ENCODE measurements around the gene DNAL4. TPM values are rescaled to one million over a fixed set of nuclear protein-coding genes. Genes with fewer than 3 reads are reported as not detected.
A peak's percentile ranks its signal among the peaks of the same experiment; 100 is the strongest.

DNAL4 gene
- total and polyA plus RNA-seq, 2 experiments from 2014 or later: 39.7 to 42.3 TPM

- H3K27me3 ChIP-seq: no peaks in the 10 kb centered on the region
- H3K4me3 ChIP-seq: no peak overlapping the region
- H3K4me1 ChIP-seq (ENCODE audit: low read depth): no peaks in the 10 kb centered on the region
- TF ChIP-seq CTCF (IDR thresholded peaks at IDR 0.05; ENCODE audit: low read depth, low read length): no peak
- no peak for DNase-seq (ENCODE audit: low read depth in 1 of 2, low spot score in 1 of 2)
- no peaks in the 10 kb centered on the region for H3K36me3 ChIP-seq
- no peaks in the 10 kb centered on the region for H3K9me3 ChIP-seq (ENCODE audit: low read depth)
- H3K27ac ChIP-seq: no peak overlapping the region
Observed at GRCh38 chr22:38772623-38772873, 21.4 kb downstream of the DNAL4 start.

- Histone ChIP-seq H3K27ac (no peak overlapping the region), H3K4me1 (ENCODE audit: low read depth) (no peaks in the 10 kb centered on the region), H3K27me3 (no peaks in the 10 kb centered on the region), H3K36me3 (no peaks in the 10 kb centered on the region), H3K4me3 (no peak overlapping the region), H3K9me3 (ENCODE audit: low read depth) (no peaks in the 10 kb centered on the region)
- no peak for TF ChIP-seq CTCF (IDR thresholded peaks at IDR 0.05; ENCODE audit: low read depth, low read length)
- no peak for DNase-seq (ENCODE audit: low read depth in 1 of 2, low spot score in 1 of 2)
Observed at GRCh38 chr22:38770257-38770949, 23.5 kb downstream of the DNAL4 start.

- no peak for DNase-seq (ENCODE audit: low read depth in 1 of 2, low spot score in 1 of 2)
- no peak overlapping the region for H3K4me3 ChIP-seq
- H3K27me3 ChIP-seq: no peaks in the 10 kb centered on the region
- H3K27ac ChIP-seq: no peak overlapping the region
- H3K36me3 ChIP-seq: no peaks in the 10 kb centered on the region
- TF ChIP-seq CTCF (IDR thresholded peaks at IDR 0.05; ENCODE audit: low read depth, low read length): no peak
- H3K4me1 ChIP-seq (ENCODE audit: low read depth): no peaks in the 10 kb centered on the region
- H3K9me3 ChIP-seq (ENCODE audit: low read depth): no peaks in the 10 kb centered on the region
Observed at GRCh38 chr22:38768036-38768435, 25.9 kb downstream of the DNAL4 start.

- Histone ChIP-seq H3K4me3 (no peak overlapping the region), H3K36me3 (no peaks in the 10 kb centered on the region), H3K27ac (no peak overlapping the region), H3K4me1 (ENCODE audit: low read depth) (no peaks in the 10 kb centered on the region), H3K27me3 (no peaks in the 10 kb centered on the region), H3K9me3 (ENCODE audit: low read depth) (no peaks in the 10 kb centered on the region)
- no peak for TF ChIP-seq CTCF (IDR thresholded peaks at IDR 0.05; ENCODE audit: low read depth, low read length)
- DNase-seq (ENCODE audit: low read depth in 1 of 2, low spot score in 1 of 2): no peak
Observed at GRCh38 chr22:38767313-38767712, 26.6 kb downstream of the DNAL4 start.

GRCh38 chr22:38766076-38766777, 27.7 kb downstream of the DNAL4 start:
- peak; percentile 95 for TF ChIP-seq CTCF (IDR thresholded peaks at IDR 0.05; ENCODE audit: low read depth, low read length)

More at GRCh38 chr22:38766076-38766777, 27.7 kb downstream of the DNAL4 start:
- Histone ChIP-seq H3K4me1 (ENCODE audit: low read depth) (no peaks in the 10 kb centered on the region), H3K27me3 (no peaks in the 10 kb centered on the region), H3K9me3 (ENCODE audit: low read depth) (no peaks in the 10 kb centered on the region), H3K36me3 (no peaks in the 10 kb centered on the region), H3K27ac (no peak overlapping the region), H3K4me3 (no peak overlapping the region)
- peak; percentile 65 to 73 for DNase-seq (ENCODE audit: low read depth in 1 of 2, low spot score in 1 of 2)
